ENCODE results near the gene GRIN2A.

GRIN2A gene

GRCh38 chr16:10031473-10031872 is 150.8 kb downstream of the GRIN2A start:
- DNase-seq: no peak

GRCh38 chr16:10028644-10029043 is 153.6 kb downstream of the GRIN2A start:
- no peak for DNase-seq

GRCh38 chr16:10027553-10027952 is 154.7 kb downstream of the GRIN2A start:
- DNase-seq: no peak

- no peak for DNase-seq
These were observed 155.6 kb downstream of the GRIN2A start for GRCh38 chr16:10026593-10026992.

GRCh38 chr16:10022098-10022497 is 160.1 kb downstream of the GRIN2A start:
- DNase-seq: no peak

DNA sequence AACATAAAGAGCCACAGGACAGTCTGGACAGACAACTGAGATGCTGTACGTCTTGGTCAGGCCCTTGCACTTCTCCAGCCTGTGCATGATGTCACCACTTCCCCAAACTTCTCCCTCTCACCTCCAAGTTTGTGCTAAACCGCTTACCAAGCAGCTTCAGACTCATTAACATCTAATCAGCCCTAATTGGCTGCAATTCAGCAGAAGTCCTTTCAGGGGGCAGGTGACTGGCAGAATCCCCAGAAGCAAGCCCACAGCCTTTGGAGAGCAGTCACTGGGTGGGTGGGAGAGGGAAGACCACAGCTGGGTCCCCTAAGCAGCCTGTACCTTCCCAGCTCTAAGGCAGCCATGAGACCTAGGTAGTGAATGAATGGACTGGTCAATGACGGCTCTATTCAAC is 161.4 kb downstream of the GRIN2A start:
- DNase-seq: no peak

- DNase-seq: no peak
These were observed 165.5 kb downstream of the GRIN2A start for GRCh38 chr16:10016752-10017151.

- DNase-seq: no peak
These were observed 166.8 kb downstream of the GRIN2A start for GRCh38 chr16:10015397-10015796.

GRCh38 chr16:10013774-10014173 is 168.5 kb downstream of the GRIN2A start:
- no peak for DNase-seq

GRCh38 chr16:10013364-10013763 is 168.9 kb downstream of the GRIN2A start:
- DNase-seq: no peak

GRCh38 chr16:10009684-10010083 is 172.5 kb downstream of the GRIN2A start:
- DNase-seq: no peak

GRCh38 chr16:10003486-10003885 is 178.7 kb downstream of the GRIN2A start:
- DNase-seq: no peak

DNA sequence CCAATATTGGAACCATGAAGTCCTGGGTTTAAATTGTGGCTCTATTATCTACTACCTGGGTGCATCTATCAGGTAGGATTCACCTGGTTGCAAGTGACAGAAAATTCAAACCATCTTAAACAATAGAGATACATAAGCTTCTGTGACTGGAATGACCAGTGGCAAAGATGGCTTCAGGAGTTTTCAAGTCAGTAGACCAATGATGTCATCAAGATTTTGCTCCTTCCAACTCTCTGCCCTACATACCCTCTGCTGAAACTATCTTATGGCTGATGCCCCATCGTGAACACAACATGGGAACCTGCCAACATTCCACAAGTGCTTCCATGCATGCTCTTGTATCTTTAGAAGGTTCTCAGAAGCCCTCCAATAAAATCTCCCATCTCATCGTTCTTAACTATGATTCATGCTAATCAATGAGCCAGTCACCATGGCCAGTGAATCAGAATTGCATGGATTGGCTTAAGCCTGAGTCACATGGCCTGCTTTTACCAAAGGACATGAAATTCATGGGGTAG is 180.9 kb downstream of the GRIN2A start:
- no peak for DNase-seq

- DNase-seq: no peak
These were observed 186.0 kb downstream of the GRIN2A start for GRCh38 chr16:9996221-9996620.

DNA sequence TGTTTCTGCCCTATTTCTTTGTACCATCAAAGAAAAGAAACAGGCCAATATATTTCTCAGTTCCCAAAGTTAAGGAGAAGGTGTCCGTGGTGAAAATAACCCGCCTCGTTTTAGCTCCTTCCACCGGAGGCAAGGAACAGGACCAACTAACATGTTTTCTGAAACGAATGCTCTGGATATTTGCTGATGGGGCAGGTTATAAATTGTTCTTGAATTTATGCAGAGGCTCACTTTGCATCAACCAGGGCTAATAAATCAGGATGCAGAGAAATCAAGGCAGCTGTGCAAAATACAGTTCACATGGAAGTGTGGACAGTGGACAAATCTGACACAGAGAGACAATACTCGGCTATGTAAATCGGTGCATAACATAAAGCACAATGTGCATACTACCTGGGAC is 189.8 kb downstream of the GRIN2A start:
- DNase-seq: no peak

DNA sequence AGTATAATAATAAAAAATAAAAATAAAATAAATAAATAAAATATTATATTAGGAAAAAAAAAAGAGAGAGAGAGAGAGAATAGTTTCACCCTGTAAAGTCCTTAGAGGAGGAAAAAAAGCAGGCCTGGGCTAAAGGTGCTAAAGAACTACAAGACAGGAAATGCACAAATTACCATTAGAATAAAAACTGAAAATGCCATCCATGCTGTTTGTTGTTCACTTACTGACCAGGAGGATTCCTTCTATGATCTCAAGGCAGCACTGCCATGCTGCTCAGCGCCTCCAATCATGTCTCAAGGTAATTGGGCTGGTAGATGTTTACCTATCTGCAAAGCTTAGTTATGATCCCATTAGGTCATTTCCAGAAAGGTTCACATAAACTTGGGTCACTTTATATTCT is 201.2 kb downstream of the GRIN2A start:
- DNase-seq: no peak

GRCh38 chr16:9978160-9978725 is 204.0 kb downstream of the GRIN2A start:
- DNase-seq: no peak

- no peak for DNase-seq
These were observed 204.8 kb downstream of the GRIN2A start for GRCh38 chr16:9977333-9977897.

- no peak for DNase-seq
These were observed 205.6 kb downstream of the GRIN2A start for GRCh38 chr16:9976601-9977000.

GRCh38 chr16:9971907-9972306 is 210.3 kb downstream of the GRIN2A start:
- no peak for DNase-seq

- DNase-seq: no peak
These were observed 211.4 kb downstream of the GRIN2A start for GRCh38 chr16:9970796-9971195.

DNA sequence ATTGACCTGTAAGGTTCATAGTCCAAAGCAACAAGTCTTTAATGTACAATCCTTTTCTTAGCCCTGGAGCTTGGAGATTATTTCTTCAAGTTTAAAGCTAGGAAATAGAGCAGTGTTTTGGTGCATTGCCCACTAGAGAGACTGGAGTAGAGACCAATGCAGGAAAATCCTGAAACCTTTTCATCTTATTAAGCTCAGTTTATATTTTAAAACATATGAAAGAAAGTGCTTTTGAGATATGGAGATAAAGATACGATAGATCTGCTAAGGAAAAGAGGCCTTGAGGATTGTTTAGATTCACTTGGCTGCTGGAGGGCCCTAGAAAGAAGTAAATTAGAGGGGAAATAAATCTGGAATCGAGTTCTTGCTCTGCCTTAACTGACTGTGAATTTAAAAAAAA is 212.0 kb downstream of the GRIN2A start:
- no peak for DNase-seq

GRCh38 chr16:9969580-9969979 is 212.6 kb downstream of the GRIN2A start:
- DNase-seq: no peak

GRCh38 chr16:9966569-9967157 is 215.6 kb downstream of the GRIN2A start:
- no peak for DNase-seq

DNA sequence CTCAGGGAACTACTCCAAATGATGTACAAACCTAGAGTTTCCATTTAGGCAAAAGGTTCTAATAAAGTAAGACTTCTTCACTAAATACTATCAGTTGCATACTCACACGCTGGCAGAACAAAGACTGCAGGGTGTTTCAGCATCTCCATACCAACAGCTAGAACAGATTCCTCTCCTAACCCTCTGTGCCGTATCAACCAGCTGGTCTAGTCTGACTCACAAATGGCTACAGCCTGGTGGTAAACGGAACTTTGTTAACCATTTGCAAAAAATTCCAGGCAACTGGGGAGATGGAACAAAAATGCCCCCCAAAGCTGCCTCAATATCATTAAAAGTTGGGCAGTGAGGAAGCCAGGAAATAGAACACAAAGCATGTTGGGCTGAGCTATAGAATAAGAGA is 217.1 kb downstream of the GRIN2A start:
- DNase-seq: no peak

Data from CD4-positive, alpha-beta T cell treated with Interferon alpha-2 for 1 hour (primary cell).